Activated CD8-positive, alpha-beta memory T cell treated with anti-CD3 and anti-CD28 coated beads, Interleukin-2, amount 50 U/mL, for 24 hours (primary cell): Measurements from ENCODE around the gene SPINK4.
A peak's percentile ranks its signal among the peaks of the same experiment; 100 is the strongest.

Source experiments
- DNase-seq: peaks from one replicate; pipeline ENCODE4 v3.0.0-alpha.2; 2020; ENCODE audit errors: extremely low read depth

Gene SPINK4, protein sequence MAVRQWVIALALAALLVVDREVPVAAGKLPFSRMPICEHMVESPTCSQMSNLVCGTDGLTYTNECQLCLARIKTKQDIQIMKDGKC

DNA sequence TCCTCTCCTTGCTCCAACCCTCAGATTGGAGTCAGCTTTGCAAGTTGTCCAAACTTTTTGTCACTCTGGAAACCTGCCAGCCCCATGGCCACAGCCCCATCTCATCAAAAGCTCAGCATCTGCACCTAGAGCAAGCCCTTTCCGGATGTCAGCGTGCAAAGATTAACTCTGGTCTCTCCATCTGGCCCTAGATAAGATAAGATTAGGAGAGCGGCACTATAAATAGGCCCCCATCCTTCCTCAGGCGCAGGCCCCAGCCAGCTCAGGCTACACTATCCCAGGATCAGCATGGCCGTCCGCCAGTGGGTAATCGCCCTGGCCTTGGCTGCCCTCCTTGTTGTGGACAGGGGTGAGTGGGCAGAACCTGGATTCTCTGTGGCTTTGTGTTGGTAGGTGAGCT is at the start of gene SPINK4:
Gene SPINK4, plus strand, starts transcription at position 247 of the 400 bp plus-strand sequence. Its CDS starts 42 bp downstream, at position 289.
- no peak for DNase-seq

DNA sequence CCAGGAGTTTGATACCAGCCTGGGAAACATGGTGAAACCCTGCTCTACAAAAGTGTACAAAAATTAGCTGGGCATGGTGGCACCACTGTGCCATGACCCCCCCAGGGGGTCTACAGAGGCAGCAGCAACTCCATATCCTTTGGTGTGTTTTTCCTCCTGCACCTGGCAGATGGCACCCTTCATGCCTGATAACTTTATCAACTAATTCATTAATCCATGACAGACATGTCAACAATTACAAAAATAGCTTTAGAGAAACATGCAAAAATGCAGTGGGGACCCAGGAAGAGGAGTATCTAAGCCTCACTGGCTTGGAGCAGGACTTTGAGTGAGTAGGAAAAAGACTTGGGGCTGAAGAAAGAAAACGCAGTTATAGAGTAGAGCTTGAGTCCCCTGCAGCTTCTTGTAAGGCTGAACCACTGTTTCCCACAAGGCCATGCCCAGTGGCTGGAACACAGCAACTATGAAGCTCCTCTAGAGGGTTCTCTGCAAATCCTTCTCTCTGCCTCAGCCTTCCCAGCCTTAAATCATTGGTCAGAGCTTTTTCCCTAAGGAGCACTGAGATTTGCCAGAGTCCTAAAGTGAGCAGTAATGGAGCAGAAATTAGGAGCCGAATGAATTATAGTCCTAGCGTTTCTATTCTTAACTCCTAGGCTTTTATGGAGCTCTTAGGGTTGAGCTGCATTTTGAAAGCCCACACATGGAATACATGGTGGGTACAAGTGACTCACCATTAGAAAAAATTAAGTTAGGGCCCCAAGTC is 47.3 kb upstream of the SPINK4 start:
- DNase-seq, result no peak

GRCh38 chr9:33193818-33194217 is 46.1 kb upstream of the SPINK4 start:
- no peak for DNase-seq

- DNase-seq, result no peak
These were observed 43.2 kb upstream of the SPINK4 start for GRCh38 chr9:33196736-33197135.

DNA sequence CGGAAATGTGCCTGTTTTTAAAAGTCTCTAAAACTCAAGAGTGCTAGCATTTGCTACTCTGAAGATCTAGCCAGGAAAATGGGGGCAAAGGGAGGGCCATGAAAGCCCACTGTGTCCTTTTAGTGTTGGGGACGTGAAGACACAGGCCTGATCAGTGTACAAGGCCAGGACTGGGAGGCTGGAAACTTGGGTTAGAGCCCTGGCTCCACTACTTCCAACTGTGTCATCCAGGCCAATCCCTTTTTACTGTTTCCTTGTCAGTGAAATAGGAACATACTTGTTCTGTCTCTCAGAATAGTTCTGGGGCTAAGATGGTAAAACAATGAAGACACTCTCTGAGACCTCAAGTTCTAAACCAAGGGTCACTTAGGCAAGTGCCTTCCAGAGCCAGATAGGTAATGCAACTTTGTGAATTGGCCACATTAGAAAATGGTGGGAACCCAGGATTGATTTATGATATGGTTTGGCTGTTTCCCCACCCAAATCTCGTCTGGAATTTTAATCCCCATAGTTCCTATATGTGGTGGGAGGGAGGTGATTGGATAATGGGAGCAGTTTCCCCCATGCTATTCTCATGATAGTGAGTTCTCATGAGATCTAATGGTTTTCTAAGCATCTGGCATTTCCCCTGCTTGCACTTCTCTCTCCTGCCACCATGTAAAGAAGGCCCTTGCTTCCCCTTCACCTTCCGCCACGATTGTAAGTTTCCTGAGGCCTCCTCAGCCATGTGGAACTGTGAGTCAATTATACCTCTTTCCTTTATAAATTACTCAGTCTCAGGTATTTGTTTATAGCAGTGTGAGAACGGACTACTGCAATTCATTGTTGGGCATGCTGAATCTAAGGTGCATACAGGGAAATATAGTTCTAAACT is 42.5 kb upstream of the SPINK4 start:
- DNase-seq, result no peak

DNA sequence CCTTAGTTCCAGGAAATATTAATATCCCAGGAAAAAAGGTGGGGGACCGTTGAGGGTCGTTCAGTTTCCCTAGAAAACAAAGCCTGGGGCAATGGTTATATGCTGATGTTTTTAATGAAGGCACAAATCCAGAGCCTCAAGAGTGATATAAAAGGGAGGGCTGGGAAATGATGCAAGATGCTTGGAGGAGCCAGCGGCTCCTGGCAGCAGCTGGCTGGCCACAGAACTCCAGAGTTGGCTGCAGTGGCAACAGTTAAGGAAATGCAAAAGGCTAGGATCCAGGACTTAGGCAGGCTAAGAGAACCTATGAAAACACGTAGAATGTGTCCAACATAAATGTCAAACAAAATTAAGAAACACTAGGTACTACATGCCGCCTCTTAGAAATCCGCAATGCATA is 41.8 kb upstream of the SPINK4 start:
- DNase-seq, result no peak

- no peak for DNase-seq
These were observed 37.9 kb upstream of the SPINK4 start for GRCh38 chr9:33202018-33202417.

DNA sequence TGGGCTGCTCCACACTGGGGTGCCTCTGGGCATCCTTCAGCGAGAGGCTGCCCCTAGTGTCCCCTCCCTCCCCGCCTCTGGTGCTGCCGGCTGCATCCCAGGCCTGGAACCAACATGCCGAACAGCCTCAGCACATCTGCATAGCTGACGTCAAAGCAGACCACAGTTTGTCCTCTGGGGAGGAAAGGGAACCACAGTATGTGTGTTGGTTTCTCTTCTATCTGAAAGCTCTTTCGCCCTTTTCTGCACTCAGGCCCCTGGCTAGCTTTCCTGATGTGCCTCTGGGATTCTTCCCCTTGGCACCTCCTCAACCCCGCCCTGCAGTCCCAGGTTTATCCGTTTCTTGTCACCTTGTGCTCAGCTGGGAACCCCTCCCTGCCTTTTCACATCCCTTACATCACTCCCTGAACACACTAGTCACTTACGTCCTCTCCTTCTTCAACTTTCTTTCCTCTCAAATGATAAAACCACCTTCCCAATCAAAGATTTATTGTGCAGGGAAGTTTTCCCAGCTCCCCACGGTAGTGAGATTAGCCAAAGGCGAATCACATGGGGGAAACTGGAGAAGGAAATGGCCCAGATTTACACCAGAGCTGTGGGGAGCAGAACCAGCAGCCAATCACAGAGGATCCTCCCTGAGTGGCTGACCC is 37.3 kb upstream of the SPINK4 start:
- no peak for DNase-seq

- DNase-seq, result no peak
These were observed 30.6 kb upstream of the SPINK4 start for GRCh38 chr9:33209394-33209793.

GRCh38 chr9:33210006-33210715 is 29.8 kb upstream of the SPINK4 start:
- no peak for DNase-seq

- DNase-seq, result no peak
These were observed 28.1 kb upstream of the SPINK4 start for GRCh38 chr9:33211695-33212393.

GRCh38 chr9:33220681-33221567 is 19.0 kb upstream of the SPINK4 start:
- no peak for DNase-seq

DNA sequence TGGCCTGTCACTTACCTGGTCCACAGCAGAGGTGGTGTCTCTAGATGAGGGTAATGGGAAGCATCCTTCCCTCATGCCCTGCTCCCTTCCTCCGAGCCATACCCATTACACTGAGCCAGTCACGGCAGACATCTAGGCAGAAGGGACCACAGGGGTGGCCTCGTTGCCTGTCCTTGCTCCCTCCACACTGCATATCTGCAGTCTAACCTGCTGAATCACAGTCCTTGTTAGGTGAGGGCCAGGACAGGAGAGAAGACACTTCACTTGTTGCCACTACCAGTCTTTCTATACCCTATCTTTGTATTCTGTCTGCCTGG is 18.4 kb upstream of the SPINK4 start:
- no peak for DNase-seq

- no peak for DNase-seq
These were observed 17.9 kb upstream of the SPINK4 start for GRCh38 chr9:33222031-33222430.

DNA sequence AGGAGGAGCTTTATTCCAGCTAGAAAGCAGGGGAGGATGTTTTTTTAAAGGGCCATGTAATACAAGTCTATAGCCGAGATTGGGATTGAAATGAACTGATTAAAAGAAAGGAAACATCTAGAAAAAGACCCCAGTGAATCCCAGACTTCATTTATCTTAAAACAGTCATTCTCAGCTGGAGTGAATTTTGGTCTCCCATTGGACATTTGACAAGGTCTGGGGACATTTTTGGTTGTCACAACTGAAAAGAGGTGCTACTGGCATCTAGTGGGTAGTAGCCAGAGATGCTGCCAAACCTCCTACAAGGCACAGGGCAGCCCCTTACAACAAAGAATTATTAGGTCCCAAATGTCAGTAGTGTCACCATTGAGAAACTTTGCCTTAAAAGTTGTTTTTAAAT is 16.3 kb upstream of the SPINK4 start:
- DNase-seq, result no peak

GRCh38 chr9:33225319-33226147 is 14.4 kb upstream of the SPINK4 start:
- DNase-seq, result peak; percentile 48

GRCh38 chr9:33227008-33227398 is 13.0 kb upstream of the SPINK4 start:
- DNase-seq, result no peak

DNA sequence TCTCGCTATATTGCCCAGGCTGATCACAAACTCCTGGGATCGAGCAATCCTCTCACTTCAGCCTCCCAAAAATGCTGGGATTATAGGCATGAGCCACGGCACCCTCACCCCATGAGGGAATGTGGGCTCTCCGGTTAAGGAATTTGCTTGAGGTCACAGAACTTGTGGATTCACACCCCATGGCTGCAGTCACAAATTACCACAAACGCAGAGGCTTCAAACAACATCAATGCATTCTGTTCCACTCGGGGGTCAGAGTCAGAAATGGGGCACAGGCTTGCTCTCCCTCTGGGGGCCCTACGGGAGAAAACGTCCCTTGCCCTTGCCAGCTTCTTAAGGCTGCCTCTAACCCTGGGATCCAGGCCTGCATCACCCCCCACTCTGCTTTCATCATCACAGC is 12.2 kb upstream of the SPINK4 start:
- no peak for DNase-seq

DNA sequence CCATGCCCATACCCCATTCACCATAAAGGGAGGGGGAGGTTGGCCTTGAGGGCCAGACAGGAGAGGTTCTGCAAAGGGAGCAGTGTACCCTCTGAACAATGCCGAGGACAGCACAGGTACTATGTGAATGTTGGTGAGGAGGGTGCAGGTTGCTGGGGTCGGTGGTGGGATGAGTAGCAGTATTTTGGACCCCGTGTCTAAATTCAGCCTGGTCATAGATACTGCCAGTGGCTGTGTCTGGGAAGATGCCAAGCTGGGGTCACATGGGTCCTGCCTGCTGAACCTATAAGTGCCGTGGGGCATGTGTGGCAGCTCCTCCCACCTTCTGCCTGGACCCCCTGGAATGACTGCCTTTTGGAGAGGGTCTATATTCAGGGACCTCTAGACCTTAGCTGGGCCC is 11.4 kb upstream of the SPINK4 start:
- DNase-seq, result no peak
